HT1080 (cell line): ENCODE data around the gene SGPP2. TPM values are rescaled to one million over a fixed set of nuclear protein-coding genes. Genes with fewer than 3 reads are reported as not detected.
"Not testable (repeated sequence)": the region's sequence is repeated elsewhere in the genome, so short reads cannot be mapped to it uniquely, and the experiment has no call there.

Experiments used
- DNase-seq: peaks from one replicate; pipeline ENCODE4 v3.0.0-alpha.2; 2015; ENCODE audit warnings: low read depth
- small RNA-seq: library from RNA; depleted of rRNA; stranded (forward); fragments of <200 nt; gene quantifications from one replicate; pipeline ENCODE3, GENCODE V24; 2014
- total RNA-seq: library from RNA; depleted of rRNA; stranded (reverse); fragments of >200 nt; shearing (Covaris generic); gene quantifications from 2 replicates; pipeline ENCODE4 v1.2.3, GENCODE V29; 2014; rRNA removed

Gene SGPP2
- total RNA-seq, 1 experiment from 2014 or later: not detected

DNA sequence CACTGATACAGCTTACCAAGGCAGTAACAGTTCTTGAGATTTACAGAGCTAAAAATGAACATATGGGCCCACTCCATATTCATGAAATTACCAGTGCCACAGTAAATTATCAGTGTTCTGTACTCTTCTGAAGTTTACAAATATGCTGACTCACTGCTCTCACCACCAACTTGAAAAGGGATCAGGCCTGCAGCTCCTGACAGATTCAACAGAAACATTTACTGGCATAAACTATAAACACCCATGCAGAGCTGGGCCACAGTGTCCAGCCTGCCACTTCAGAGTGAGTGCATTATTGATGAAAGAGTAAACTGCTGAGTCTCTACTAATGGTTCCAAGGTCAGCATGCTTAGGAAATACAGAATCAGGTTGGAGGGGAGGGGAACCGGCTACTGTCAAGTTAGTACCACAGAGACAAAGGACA lies 148.4 kb downstream of the SGPP2 start:
- DNase-seq: peak; percentile 25

DNA sequence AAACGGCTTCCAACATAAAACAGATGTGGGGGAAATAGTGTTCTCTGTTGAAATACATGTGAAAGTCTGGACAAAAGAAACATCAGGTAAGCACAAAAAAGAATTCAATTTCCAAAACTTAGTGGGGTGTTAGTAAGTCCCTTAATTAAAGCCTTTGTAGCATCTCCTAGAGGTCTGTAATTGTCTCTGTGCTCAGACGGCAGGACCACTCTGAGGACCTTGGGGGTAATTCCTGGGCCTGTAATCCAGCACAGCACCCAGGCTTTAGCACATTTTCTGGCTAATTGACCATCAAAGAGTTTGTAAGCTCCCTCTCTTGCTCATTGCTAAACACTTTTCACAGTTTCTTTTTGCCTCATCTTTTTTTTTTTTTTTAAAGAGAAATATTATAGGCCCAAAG lies 151.3 kb downstream of the SGPP2 start:
- no peak for DNase-seq

DNA sequence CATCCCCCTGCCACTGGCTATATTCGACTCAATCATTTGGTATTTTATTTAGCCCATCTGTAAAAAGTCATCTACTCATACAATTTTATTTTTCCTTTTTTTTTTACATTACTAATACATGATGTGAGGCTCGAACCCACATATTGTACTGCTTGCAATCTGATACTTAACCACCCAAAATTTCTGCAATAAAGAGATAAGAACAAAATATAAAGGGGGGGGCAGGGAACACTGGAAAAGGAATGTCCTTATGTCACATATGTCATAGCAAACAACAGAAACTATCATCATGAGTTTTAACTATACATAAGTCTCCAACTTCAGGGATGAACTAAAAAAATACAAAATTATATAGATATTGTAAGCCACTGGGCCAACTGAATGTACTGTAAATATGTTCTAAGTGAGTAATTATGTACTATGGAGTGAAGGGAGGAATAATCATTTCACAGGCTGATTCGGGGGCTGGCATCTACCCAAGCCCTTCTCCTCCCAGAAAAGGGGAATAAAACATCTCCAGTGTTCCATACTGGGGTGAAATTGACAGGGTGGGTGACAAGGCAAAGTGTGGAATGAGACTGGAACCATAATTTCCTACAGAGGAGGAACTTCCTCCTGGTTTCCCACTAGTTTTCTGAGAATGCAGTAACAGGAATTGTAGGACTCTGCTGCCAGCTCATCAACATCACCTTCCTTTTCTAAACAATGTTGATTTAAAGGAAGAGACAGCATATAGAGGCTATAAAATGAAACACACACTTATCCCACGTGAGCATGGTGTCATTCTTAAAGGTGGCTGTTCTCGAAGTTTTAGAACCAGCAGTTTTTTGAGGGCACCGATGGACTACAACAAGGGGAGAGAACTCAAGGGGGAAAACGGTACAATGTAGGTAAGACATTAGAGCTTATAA lies 152.1 kb downstream of the SGPP2 start:
- DNase-seq: no peak

DNA sequence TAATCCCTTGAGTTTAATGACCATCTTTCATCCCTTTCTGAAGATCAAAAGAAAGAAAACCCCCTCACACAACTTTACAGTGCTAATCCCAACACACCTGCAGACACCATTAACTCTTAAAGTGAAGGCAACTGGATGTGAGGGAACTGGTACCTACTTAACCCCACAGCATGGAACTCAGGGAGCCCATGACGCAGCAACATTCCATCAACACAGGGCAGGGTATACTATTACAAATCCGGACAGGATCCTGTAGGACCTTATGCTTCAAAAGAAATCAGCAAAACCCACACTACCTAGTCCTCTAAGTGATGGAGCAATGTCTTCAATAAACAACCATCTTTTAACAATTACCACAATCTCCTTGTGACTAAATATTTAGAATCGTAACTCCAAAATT lies 153.0 kb downstream of the SGPP2 start:
- DNase-seq: no peak

DNA sequence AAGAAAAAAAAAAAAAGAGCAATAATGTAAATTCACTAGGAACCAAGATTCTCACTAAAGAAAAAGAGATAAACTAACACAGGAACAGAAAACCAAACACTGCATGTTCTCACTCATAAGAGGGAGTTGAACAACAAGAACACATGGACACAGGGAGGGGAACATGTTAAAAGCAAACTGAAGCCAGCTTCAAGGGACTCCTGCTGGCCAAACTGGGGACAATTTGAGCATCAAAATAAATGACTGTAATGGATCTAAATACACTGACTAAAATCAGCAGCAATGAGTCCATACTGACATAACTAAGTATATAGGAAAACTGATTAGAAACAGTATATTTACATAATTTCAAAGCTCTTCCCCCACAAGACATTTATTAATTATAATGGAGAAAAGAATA lies 158.6 kb downstream of the SGPP2 start:
- no peak for DNase-seq

DNA sequence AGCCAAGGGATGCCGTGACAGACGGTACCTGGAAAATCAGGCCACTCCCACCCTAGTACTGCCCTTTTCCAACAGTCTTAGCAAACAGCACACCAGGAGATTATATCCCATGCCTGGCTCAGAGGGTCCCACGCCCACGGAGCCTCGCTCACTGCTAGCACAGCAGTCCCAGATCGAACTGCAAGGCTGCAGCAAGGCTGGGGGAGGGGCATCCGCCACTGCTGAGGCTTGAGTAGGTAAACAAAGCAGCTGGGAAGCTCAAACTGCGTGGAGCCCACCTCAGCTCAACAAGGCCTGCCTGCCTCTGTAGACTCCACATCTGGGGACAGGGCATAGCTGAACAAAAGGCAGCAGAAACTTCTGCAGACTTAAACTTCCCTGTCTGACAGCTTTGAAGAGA lies 160.2 kb downstream of the SGPP2 start:
- DNase-seq: not testable (repeated sequence)

DNA sequence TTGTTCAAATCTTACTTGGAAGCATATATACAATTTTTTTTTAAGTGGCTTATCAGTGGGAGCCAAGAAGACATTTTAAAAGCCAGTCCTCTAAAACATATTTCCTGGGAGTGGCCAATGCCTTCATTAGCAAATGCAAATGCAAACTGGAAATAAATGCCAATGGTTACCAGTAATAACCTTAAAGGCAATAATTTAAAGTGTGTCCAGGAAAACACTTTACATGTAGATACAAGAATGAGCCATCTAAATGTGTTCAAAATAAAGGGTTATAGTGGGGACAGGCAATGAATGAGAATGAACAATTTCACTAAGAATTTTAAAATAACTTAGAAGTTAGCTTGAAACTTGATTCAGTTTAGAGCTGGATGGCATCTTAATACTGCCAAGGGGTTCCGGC lies 167.3 kb downstream of the SGPP2 start:
- DNase-seq: no peak

DNA sequence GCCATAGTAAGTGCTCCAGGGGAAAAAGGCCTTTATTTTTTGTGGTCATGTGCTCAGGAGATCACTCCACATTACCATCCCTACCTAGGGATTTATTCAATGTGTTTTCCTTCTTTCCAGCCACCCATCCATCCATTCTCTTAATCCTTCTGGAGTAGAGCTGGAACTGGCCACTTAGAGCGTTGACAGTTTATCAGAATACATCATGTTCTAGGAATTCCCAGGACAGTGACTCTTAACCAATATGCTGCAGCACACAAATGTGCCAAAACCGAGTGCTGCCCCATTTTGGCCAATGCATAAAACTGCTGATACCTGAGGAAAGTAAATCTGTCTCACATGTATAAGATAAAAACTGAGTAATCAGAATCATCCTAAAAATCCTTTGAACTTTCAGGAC lies 167.8 kb downstream of the SGPP2 start:
- DNase-seq: no peak

DNA sequence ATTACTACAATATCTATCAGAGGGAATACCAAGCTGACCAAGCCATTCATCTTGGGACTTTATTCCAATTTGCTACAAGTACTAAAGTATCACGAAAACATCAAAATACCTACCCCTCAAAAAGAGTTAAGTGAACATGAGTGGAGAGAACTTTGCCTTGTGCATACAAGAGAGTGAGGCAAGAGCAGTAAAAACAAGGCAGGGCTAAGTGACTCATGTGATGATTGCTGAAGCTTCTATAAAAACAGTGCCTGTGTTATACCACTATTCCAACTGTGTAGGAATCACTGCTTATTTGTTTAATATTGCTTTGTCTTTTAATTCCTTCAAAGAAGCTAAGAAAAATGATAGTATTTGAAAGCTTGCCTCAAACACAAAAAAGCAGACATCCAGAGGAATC lies 170.3 kb downstream of the SGPP2 start:
- DNase-seq: peak; percentile 35

DNA sequence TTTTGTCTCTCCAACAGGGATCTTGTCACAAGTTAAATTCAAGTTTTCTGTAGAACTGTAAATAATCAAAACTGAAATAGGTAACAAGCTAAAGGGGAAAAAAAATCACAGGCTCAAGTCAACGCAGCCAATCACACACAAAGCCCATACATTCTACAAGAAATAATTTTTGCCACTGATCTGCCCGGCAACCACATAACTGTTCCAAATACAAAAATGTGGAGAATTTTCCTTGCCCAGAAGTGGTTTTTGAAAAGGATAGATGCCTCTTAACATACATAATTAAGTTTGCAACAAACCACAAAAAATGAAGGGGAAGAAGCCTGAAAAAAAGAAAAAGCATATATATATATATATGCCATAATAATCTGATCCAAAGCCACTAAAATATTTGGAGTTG lies 171.2 kb downstream of the SGPP2 start:
- DNase-seq: no peak

DNA sequence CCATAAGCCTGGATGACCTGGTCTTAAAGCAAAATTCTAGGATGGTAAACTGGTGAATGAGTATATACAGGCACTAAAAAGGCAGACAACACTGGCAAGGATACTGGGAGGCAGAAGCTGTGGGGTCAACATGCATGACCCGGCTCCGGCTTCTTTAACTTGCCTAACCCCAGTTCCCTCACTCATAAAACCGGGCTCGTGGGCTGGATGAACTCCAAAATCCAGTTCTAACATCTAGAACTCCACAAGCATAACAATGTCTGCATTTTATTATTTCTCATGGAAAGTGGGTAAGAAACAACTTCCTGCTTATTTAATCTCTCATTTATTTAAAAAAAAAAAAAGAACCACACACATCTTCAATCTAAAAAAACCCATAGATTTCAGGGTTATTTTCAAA lies 174.3 kb downstream of the SGPP2 start:
- DNase-seq: no peak

DNA sequence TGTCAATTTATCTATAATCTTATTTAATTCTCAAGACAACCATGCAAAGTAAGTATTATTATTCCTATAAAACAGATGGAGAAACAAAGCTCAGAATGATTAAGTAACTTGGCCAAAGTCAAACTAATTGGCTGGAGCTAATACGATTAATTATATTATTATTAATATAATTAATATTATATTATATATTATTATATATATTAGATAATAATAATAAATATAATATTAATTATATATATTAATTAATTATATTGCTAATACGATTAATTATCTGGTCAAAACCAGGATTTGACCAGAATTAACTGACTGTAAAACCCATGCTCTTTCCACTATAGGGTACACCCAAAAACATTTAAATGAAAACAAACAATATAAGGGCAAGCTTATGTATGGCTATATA lies 179.2 kb downstream of the SGPP2 start:
- DNase-seq: no peak

DNA sequence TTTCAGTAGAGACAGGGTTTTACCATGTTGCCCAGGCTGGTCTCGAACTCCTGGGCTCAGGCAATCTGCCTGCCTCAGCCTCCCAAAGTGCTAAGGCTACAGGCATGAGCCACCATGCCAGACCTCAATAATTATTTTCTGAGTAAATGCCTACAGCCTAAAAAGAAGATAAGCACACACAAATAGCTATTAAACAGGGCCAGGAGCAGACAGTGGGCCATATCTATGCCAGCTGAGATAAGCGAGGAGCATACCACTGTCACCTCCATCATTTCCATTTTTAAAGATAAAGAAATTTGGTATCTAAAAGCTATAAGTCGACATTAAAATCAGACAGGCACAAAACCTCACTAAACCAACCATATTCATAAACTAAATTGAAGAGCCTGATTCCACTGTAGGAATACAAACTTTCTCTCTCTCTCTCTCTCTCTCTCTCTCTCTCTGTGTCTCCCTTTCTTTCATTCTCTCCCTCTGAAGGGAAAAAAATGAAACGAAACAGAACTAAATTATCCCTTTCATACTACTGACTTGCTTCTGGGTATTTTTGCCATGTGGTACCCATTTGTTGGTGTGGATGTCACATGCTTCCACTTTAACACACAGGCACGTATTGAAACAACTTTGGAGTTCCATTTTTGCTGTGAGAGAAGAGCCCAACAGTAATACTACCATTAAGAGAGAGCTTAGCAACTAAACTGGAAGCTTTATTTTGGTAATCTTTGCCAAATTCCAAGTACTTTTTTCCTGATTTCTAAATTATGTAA lies 180.6 kb downstream of the SGPP2 start:
- no peak for DNase-seq

DNA sequence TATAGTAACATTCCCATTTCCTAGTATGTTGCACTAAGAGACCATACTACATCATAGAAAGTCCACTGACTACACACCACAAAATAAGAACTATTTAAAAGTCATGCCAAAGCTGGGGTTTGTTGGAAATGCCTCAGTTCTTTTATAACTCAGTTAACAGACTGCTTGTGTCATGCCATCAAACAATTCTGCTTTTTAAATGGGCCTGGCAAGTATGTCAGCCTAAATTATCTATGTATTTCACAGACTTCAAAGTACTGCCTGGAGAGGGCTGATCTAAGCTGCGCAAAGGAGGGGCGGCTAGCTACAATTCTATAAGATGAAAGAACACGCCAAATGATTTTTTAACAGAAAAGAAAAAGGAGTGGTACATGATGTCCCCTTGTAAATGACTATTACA lies 182.0 kb downstream of the SGPP2 start:
- no peak for DNase-seq

DNA sequence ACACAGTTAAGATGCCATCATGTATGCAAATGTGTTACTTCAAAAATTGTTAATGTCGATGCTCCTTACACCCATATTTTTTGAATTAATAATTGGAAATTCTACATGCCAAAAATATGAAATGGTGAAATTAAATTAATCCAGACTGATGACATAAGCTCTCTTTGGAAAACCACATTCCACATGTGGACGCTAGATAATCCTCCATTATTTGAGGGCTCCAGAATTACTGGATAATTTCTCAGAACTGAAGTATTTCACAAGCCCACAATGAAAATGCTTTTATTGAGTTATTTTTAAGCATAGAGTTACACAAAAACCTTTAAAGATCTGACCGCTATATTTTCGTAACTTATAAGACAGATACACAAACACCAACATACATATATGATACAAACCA lies 183.7 kb downstream of the SGPP2 start:
- no peak for DNase-seq

DNA sequence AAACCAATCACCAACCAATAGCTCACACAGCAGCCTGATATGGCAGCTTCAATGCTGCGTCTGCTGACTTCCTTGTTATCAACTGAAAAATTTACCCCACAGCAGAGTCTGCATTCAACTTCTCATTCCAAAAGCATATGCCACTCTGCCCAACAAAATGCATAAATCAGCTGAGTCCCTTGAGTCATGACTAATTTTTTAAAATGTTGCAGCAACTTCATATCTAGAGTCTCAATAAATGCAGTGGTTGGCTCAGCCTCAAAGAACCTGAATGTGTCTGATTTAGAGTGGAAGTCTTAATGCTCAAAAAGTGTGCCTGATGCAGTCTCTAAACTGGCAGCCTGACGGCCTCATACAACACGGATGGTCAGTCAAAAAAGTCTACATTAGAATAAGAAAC lies 185.0 kb downstream of the SGPP2 start:
- DNase-seq: no peak

Small RNAs within 50 kb of the gene (small RNA-seq; reads per million reads assigned to genes)
- not detected for gene RF00019
- not detected for gene RNU6-619P

Other genes with a start within 250 kb of the SGPP2 start
- not detected in 2 replicates for gene PAX3, start 125.5 kb upstream of the SGPP2 start, total RNA-seq
- 38.5 and 50.9 TPM in 2 replicates for gene FARSB, start 231.5 kb downstream of the SGPP2 start, total RNA-seq
- not detected in 2 replicates for gene MOGAT1, start 247.1 kb downstream of the SGPP2 start, total RNA-seq